Mammary epithelial cell (primary cell): ENCODE data around the gene TTBK2.

Experiments used
- EZH2 ChIP-seq: IDR thresholded peaks from 2 replicates; pipeline ENCODE4 v1.6.1; 2012; ENCODE audit warnings: low read length, inconsistent platforms, borderline replicate concordance
- TF ChIP-seq, protein P1 (sequence below), 2 donors: IDR thresholded peaks in 1 of 2; conservative IDR thresholded peaks in 1 of 2; 2 replicates each; pipeline ENCODE4 v1.5.1; 2011 to 2012; ENCODE audit warnings: inconsistent platforms in 2 of 2, low read length in 2 of 2, mild to moderate bottlenecking in 2 of 2, control low read depth in 1 of 2, low read depth in 1 of 2; ENCODE audit not compliant: insufficient read depth in 1 of 2; ENCODE audit errors: extremely low read depth in 1 of 2

DNA sequence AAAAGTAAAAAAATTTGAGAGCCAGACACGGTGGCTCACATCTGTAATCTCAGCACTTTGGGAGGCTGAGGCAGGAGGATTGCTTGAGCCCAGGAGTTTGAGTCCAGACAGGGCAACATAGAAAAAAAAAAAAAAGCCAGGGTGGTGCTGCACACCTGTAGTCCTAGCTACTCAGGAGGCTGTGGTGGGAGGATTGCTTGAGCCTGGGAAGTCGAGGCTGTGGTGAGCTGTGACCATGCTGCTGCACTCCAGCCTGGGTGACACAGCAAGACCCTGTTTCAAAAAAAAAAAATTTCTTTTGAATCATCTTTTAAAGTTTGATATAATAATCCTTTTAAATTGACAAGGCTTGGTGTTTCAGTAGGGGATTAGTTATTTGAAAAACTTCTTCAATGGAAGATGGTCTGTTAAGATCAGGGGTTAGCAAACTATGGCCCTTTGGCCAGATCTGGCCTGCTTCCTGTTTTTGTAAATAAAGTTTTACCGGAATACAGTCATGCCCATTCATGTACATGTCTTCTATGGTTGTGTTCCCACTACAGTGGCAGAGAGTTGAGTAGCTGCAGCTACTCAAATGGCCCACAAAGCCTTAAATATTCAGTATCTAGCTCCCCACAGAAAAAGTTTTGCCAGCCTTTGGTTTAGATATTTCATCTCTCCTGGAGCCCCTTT, 212.6 kb downstream of the TTBK2 start:
- TF ChIP-seq, protein P1, sequence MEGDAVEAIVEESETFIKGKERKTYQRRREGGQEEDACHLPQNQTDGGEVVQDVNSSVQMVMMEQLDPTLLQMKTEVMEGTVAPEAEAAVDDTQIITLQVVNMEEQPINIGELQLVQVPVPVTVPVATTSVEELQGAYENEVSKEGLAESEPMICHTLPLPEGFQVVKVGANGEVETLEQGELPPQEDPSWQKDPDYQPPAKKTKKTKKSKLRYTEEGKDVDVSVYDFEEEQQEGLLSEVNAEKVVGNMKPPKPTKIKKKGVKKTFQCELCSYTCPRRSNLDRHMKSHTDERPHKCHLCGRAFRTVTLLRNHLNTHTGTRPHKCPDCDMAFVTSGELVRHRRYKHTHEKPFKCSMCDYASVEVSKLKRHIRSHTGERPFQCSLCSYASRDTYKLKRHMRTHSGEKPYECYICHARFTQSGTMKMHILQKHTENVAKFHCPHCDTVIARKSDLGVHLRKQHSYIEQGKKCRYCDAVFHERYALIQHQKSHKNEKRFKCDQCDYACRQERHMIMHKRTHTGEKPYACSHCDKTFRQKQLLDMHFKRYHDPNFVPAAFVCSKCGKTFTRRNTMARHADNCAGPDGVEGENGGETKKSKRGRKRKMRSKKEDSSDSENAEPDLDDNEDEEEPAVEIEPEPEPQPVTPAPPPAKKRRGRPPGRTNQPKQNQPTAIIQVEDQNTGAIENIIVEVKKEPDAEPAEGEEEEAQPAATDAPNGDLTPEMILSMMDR (conservative IDR thresholded peaks at IDR 0.05 in 1 of 2, IDR thresholded peaks at IDR 0.05 in 1 of 2; ENCODE audit: extremely low read depth in 1 of 2, insufficient read depth in 1 of 2, low read depth in 1 of 2, low read length in 2 of 2) = no peak
- no peak for TF ChIP-seq EZH2
